HUDEP-2 (cell line): ENCODE results near the gene ARID1A.

Experiments
- DNase-seq, 76 experiments: peaks; one replicate each; lab custom pipeline; 2025; ENCODE audit not compliant: unreplicated experiment in 76 of 76; lab: John Stamatoyannopoulos, UW

The ARID1A gene

GRCh38 chr1:26814893-26815292 is 119.1 kb downstream of the ARID1A start:
- no peak for DNase-seq

- peak in 1 of 76 experiments; percentile 16 for DNase-seq
Measured at GRCh38 chr1:26820784-26821269, 125.0 kb downstream of the ARID1A start.

DNA sequence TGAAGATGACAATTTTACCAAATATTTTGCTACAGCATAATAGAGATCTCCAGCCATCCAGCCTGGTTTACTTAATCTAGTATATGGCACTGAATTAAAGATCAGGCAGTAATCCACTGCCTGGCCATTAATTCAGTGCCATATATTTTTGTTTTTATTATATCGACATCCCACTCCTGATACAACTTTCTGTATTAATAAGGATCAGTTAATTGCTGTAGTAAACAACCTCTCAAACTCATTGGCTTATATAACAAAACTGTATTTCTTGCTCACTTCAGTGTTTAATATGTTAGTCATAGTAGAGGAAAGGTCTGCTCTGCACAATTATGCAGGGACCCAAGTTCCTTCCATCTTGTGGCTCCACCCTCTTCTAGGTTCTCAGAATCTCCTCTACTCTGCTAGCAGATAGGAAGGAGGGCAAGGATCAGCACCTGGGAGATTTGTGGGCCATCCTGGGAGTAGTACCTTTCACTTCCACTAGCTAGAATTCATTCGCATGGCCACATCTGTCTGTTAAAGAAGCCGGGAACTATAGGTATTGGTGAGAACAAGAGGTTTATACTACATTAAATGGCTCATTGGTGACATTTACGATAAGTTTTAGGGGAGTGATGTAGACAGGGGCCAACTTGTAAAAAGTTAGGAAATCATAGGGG is 127.1 kb downstream of the ARID1A start:
- DNase-seq = no peak

- no peak for DNase-seq
Measured at GRCh38 chr1:26824731-26825130, 128.9 kb downstream of the ARID1A start.

- peak in 48 of 76 experiments; percentile 6 to 69 (median 40) for DNase-seq
Measured at GRCh38 chr1:26826261-26827105, 130.7 kb downstream of the ARID1A start, which contains the start of gene ZDHHC18. ZDHHC18 (plus strand) TSS chr1:26826688; CDS start chr1:26826805, 117 bp downstream.

- DNase-seq = no peak
Measured at GRCh38 chr1:26827106-26827604, 131.3 kb downstream of the ARID1A start.

- DNase-seq = no peak
Measured at GRCh38 chr1:26827663-26828062, 131.8 kb downstream of the ARID1A start.

GRCh38 chr1:26828411-26828991 is 132.7 kb downstream of the ARID1A start:
- peak in 1 of 76 experiments; percentile 17 for DNase-seq

- DNase-seq = no peak
Measured at GRCh38 chr1:26829184-26829911, 133.5 kb downstream of the ARID1A start.

GRCh38 chr1:26831059-26831458 is 135.2 kb downstream of the ARID1A start:
- DNase-seq = no peak
